Sigmoid colon (tissue), 4 donors: ENCODE measurements around the gene GADL1.
A peak's percentile ranks its signal among the peaks of the same experiment; 100 is the strongest.

ENCODE experiments used
- CTCF ChIP-seq, 4 experiments: fragments of 450-650 bp in 3 of 4; fragments of 200-600 bp in 1 of 4; IDR thresholded peaks; one replicate each; pipeline ENCODE4 v1.5.1; 2016 to 2019; ENCODE audit warnings: antibody characterized with exemption in 4 of 4, mild to moderate bottlenecking in 3 of 4, moderate library complexity in 2 of 4
- POLR2AphosphoS5 ChIP-seq, 4 donors: sonication (generic); formaldehyde crosslinking; IDR thresholded peaks; one replicate each; pipeline ENCODE4 v1.6.1; 2017; ENCODE audit warnings: antibody characterized with exemption in 4 of 4

GRCh38 chr3:30699927-30700326 lies 194.5 kb downstream of the GADL1 start:
- no peak for TF ChIP-seq CTCF (IDR thresholded peaks at IDR 0.05)
- TF ChIP-seq POLR2AphosphoS5 (IDR thresholded peaks at IDR 0.05), result peak in 1 of 4 donors; percentile 8
